Muscle layer of colon (tissue), 2 donors: ENCODE measurements around the gene STK17A.

Experiments used
- H3K27ac ChIP-seq: one replicate; pipeline ENCODE4 v1.7.0; 2013; ENCODE audit warnings: low read depth, mild to moderate bottlenecking, low read length, moderate library complexity
- H3K27me3 ChIP-seq, 2 donors: one replicate each; pipeline ENCODE4 v1.7.0; 2013; ENCODE audit warnings: low read length in 2 of 2, mild to moderate bottlenecking in 2 of 2; ENCODE audit not compliant: insufficient read depth in 2 of 2, control insufficient read depth in 1 of 2
- H3K36me3 ChIP-seq: one replicate; pipeline ENCODE4 v1.7.0; 2013; ENCODE audit warnings: mild to moderate bottlenecking, low read length; ENCODE audit not compliant: insufficient read depth
- H3K4me1 ChIP-seq: one replicate; pipeline ENCODE4 v1.7.0; 2013; ENCODE audit warnings: mild to moderate bottlenecking, low read length; ENCODE audit not compliant: insufficient read depth
- H3K4me3 ChIP-seq, 2 donors: one replicate each; pipeline ENCODE4 v1.7.0; 2013; ENCODE audit warnings: low read length in 2 of 2, low read depth in 1 of 2, mild to moderate bottlenecking in 1 of 2, moderate library complexity in 1 of 2
- H3K9ac ChIP-seq: one replicate; pipeline ENCODE4 v1.7.0; 2013; ENCODE audit warnings: low read length
- H3K9me3 ChIP-seq: one replicate; pipeline ENCODE4 v1.7.0; 2013; ENCODE audit warnings: mild to moderate bottlenecking, low read length
- donor health status: abdominal sarcoma.
- donor health status: Adenocarcinoma of cecum.

STK17A gene

DNA sequence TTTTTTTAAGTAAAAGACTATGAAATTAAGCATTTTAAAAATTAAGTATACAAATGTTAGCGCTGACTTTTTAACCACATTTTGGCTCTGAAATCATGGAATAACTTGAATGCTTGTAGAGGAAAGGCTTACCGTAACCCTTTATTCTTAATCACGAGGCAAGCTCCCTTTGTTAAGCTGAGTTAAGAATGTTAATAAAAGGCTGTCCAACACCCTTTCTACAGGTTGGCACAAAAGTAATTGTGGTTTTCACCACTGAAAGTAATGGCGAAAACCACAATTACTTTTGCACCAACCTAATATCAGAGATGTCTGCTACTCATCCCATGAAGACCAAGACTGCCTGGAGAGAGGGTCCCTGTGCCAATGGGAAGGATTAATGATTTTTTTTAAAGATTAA lies 70.6 kb downstream of the STK17A start:
- Histone ChIP-seq H3K27ac (no peak overlapping the region), H3K9ac (no peak overlapping the region), H3K36me3 (no peaks in the 10 kb centered on the region)

DNA sequence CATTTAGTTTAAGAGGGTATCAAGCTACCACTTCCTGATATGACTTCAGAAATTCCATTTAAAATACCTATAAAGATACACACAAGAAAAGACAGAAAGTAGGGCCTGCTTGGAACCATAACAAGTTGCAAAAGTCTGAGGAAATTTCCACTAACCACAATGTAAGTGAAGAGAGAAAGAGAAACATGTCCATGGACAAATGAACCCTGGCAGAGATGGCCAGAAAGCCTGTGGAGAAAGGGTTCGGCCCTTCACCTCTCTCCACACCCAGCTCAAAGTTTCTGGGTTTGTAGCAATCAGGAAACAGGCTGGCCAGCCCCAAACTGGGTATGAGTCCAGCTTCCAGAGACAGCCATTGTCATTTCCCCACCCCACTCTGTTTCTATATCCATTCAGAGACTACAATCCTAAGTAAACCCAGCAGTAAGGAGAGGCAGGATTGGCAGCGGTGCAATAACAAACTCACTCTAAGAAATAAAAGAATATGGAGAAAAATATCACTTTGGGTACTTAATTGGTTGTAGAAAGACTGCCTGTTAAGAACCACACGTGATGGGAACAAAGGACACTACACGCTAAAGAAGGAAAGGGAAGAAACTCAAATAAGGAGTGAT lies 71.1 kb downstream of the STK17A start:
- H3K4me1 ChIP-seq, result peaks cover 33% of the 10 kb centered on the region
- H3K36me3 ChIP-seq, result no peaks in the 10 kb centered on the region
- no peaks in the 10 kb centered on the region for H3K27me3 ChIP-seq
- no peaks in the 10 kb centered on the region for H3K9me3 ChIP-seq
- H3K9ac ChIP-seq, result no peak overlapping the region
- no peak overlapping the region for H3K27ac ChIP-seq
- H3K4me3 ChIP-seq, result no peak overlapping the region

More for the DNA sequence above, 70.6 kb downstream of the STK17A start:
- H3K4me1 ChIP-seq, result peaks cover 39% of the 10 kb centered on the region
- H3K27me3 ChIP-seq, result no peaks in the 10 kb centered on the region
- no peak overlapping the region for H3K4me3 ChIP-seq
- H3K9me3 ChIP-seq, result no peaks in the 10 kb centered on the region

- H3K36me3 ChIP-seq, result no peaks in the 10 kb centered on the region
- H3K9ac ChIP-seq, result no peak overlapping the region
- no peak overlapping the region for H3K4me3 ChIP-seq
- no peaks in the 10 kb centered on the region for H3K27me3 ChIP-seq
- H3K9me3 ChIP-seq, result no peaks in the 10 kb centered on the region
- H3K4me1 ChIP-seq, result peaks cover 17% of the 10 kb centered on the region
- H3K27ac ChIP-seq, result no peak overlapping the region
Observed at GRCh38 chr7:43655584-43655983, 72.7 kb downstream of the STK17A start.

GRCh38 chr7:43656997-43657396 lies 74.1 kb downstream of the STK17A start:
- no peak overlapping the region for H3K9ac ChIP-seq
- no peaks in the 10 kb centered on the region for H3K36me3 ChIP-seq

DNA sequence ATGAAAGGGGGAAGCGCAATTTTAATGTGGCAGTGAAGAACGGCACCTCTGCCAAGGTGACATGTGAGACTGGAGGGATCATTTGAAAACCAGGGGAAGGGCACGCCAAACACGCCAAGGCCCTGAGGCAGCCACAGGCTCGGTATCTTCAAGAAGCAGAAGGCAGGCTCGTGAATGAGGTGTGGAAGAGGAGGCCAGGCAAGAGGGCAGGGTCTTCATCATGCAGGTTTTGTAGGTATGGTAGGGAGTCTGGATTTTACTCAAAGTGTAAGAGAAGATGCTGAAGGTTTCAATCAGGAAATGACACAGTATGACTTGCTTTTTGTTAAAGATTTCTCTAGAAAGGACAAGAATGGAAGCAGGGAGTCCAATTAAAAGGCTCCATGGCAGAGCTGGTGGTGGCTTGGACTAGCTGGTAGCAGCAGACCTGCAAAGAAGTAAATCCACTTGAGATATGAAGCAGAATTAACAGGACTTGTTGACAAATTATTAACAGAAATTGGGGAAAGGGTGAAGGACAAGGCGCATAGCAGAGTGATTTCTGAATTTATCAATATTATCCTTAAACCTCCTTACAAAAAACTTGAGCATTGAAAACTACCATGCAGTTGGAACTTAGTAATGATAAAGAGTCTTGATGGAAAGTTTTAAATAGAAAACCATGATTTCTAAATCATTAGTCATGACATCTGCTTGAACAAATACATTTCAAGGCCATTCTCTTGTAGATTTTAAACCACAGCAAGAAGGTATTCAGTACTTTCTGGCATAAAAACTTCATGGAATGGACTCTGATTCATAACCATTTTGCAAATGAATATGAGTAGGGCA lies 76.0 kb downstream of the STK17A start:
- Histone ChIP-seq H3K9me3 (no peaks in the 10 kb centered on the region), H3K27ac (no peak overlapping the region), H3K4me1 (no peaks in the 10 kb centered on the region), H3K9ac (no peak overlapping the region), H3K4me3 (no peak overlapping the region), H3K36me3 (no peaks in the 10 kb centered on the region), H3K27me3 (no peaks in the 10 kb centered on the region)

More at GRCh38 chr7:43656997-43657396, 74.1 kb downstream of the STK17A start:
- H3K27ac ChIP-seq, result no peak overlapping the region
- peaks cover 3% of the 10 kb centered on the region for H3K4me1 ChIP-seq
- no peaks in the 10 kb centered on the region for H3K9me3 ChIP-seq
- no peak overlapping the region for H3K4me3 ChIP-seq
- no peaks in the 10 kb centered on the region for H3K27me3 ChIP-seq

DNA sequence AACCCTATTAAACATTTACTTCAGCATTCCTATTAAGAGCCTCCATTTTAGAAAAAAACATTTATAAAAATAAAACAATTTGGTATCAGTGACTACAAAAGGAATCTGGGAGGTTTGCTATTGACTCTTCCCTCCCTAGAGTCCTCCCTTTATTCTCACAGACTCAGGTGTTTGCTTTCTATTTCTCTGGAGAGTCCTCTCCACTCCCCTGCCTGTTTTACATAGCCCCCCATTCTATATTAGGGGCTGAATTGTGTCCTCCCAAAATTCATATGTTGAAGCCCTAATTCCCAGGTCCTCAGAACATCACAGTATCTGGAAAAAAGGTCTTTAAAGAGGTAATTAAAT lies 76.6 kb downstream of the STK17A start:
- Histone ChIP-seq H3K4me3 (no peak overlapping the region), H3K9me3 (no peaks in the 10 kb centered on the region), H3K36me3 (no peaks in the 10 kb centered on the region), H3K4me1 (peaks cover 5% of the 10 kb centered on the region), H3K27ac (no peak overlapping the region), H3K27me3 (no peaks in the 10 kb centered on the region), H3K9ac (no peak overlapping the region)

GRCh38 chr7:43660141-43660540 lies 77.2 kb downstream of the STK17A start:
- no peak overlapping the region for H3K9ac ChIP-seq
- H3K4me3 ChIP-seq, result no peak overlapping the region
- peaks cover 9% of the 10 kb centered on the region for H3K4me1 ChIP-seq
- H3K36me3 ChIP-seq, result no peaks in the 10 kb centered on the region
- H3K9me3 ChIP-seq, result no peaks in the 10 kb centered on the region
- no peaks in the 10 kb centered on the region for H3K27me3 ChIP-seq
- no peak overlapping the region for H3K27ac ChIP-seq

GRCh38 chr7:43664681-43665080 lies 81.8 kb downstream of the STK17A start:
- H3K27me3 ChIP-seq, result no peaks in the 10 kb centered on the region
- no peaks in the 10 kb centered on the region for H3K9me3 ChIP-seq
- H3K36me3 ChIP-seq, result no peaks in the 10 kb centered on the region
- peaks cover 17% of the 10 kb centered on the region for H3K4me1 ChIP-seq
- H3K9ac ChIP-seq, result no peak overlapping the region
- no peak overlapping the region for H3K4me3 ChIP-seq
- no peak overlapping the region for H3K27ac ChIP-seq

- Histone ChIP-seq H3K4me3 (no peak overlapping the region), H3K9ac (no peak overlapping the region), H3K9me3 (peaks cover 3% of the 10 kb centered on the region), H3K4me1 (peaks cover 31% of the 10 kb centered on the region), H3K27ac (no peak overlapping the region), H3K36me3 (no peaks in the 10 kb centered on the region), H3K27me3 (no peaks in the 10 kb centered on the region)
Observed at GRCh38 chr7:43666938-43667337, 84.0 kb downstream of the STK17A start.

GRCh38 chr7:43668035-43668434 lies 85.1 kb downstream of the STK17A start:
- Histone ChIP-seq H3K4me3 (no peak overlapping the region), H3K27me3 (no peaks in the 10 kb centered on the region), H3K9ac (no peak overlapping the region), H3K27ac (no peak overlapping the region), H3K36me3 (no peaks in the 10 kb centered on the region), H3K9me3 (peaks cover 5% of the 10 kb centered on the region), H3K4me1 (peaks cover 31% of the 10 kb centered on the region)

DNA sequence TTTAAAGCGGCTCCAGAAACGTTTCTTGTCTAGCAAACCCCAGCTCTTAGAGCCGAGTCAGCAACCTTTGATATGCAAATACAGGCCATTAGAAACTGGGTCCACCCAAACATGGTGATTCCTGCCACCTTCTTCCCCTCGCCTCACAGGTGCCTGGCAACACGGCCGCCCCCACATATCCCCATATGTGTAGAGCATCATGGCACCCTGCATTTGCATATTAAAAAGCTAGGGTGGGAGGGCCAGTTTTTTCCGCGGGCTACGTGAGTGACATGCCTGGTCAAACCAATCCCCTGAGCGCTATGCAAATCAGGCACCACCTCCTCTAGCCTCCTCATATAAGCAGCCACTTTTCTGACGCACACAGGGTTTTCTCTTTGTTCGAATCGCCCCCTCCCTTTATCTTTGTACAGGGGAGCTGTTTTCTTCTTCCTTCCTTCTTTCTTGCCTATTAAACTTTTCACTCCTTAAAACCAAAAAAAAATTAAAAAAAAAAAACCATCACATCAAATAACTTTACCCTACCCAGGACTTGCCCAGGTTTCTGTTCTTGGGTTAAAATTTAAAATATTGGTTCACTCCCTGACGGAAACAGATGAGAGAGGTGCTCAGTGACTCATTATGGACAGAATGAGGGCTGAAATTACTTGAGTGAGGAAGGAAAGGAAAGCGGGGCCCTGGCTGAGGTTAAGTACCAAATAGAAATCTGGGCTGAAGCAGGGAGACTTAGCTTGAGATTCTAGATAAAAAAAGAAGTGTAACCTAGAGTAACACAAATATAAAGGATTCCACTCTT lies 86.6 kb downstream of the STK17A start:
- Histone ChIP-seq H3K36me3 (no peaks in the 10 kb centered on the region), H3K4me1 (peaks cover 32% of the 10 kb centered on the region), H3K9ac (no peak overlapping the region), H3K9me3 (peaks cover 5% of the 10 kb centered on the region), H3K4me3 (no peak overlapping the region), H3K27ac (no peak overlapping the region), H3K27me3 (no peaks in the 10 kb centered on the region)
